Chondrocyte (in vitro differentiated cells): Measurements from ENCODE around the gene CREBRF. TPM values are rescaled to one million over a fixed set of nuclear protein-coding genes. Genes with fewer than 3 reads are reported as not detected.
"Not testable (repeated sequence)": the region's sequence is repeated elsewhere in the genome, so short reads cannot be mapped to it uniquely, and the experiment has no call there.

ENCODE experiments used
- DNase-seq: peaks from one replicate; pipeline ENCODE4 v3.0.0; 2021; ENCODE audit warnings: mixed read lengths, low spot score
- H3K27ac Mint-ChIP-seq: one replicate; pipeline ENCODE4 v1.8.0; 2021; ENCODE audit warnings: mild to moderate bottlenecking, moderate library complexity, mixed read lengths; ENCODE audit not compliant: unreplicated experiment
- H3K27me3 Mint-ChIP-seq: 2 replicates; pipeline ENCODE4 v1.8.0; 2021; ENCODE audit warnings: low read depth, mixed read lengths
- H3K36me3 Mint-ChIP-seq: 2 replicates; pipeline ENCODE4 v1.8.0; 2021; ENCODE audit warnings: low read depth, mixed read lengths
- H3K4me1 Mint-ChIP-seq: 2 replicates; pipeline ENCODE4 v1.8.0; 2021; ENCODE audit warnings: low read depth, mild to moderate bottlenecking, mixed read lengths
- H3K4me3 Mint-ChIP-seq: one replicate; pipeline ENCODE4 v1.8.0; 2021; ENCODE audit warnings: mild to moderate bottlenecking, moderate library complexity, mixed read lengths; ENCODE audit not compliant: unreplicated experiment
- H3K9me3 Mint-ChIP-seq: 2 replicates; pipeline ENCODE4 v1.8.0; 2021; ENCODE audit warnings: low read depth, mixed read lengths
- CTCF ChIP-seq: fragments of 200-600 bp; sonication (generic); IDR thresholded peaks from 2 replicates; pipeline ENCODE4 v1.5.0; 2021; ENCODE audit warnings: antibody characterized with exemption, mild to moderate bottlenecking, moderate library complexity
- total RNA-seq: library from RNA; stranded (reverse); gene quantifications from 3 replicates; pipeline ENCODE4 v1.2.1, GENCODE V29; 2021

Gene CREBRF
- total RNA-seq, 1 donor from 2014 or later, result 14.7 TPM

DNA sequence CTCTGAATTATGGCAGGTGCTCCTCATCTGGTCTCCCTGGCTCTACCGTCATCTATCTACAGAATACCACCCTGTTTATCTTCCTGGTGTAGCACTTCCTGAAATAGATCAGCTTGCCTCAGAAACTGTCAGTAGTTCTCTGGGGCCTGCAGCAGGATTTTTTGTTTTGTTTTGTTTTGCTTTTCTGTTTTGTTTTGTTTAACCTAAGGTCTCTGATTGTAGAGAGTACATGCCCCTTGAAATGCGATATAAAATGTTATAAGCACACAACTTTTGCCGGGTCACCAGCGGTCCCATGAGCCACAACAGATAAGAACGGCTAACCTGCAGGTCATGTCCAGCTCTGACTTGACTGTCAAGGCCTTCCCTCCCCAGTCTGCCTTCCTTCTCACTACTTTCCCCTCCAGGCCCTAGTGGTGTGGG lies 26.6 kb upstream of the CREBRF start:
- no peak for DNase-seq
- TF ChIP-seq CTCF, result no peak
- H3K27ac Mint-ChIP-seq, result no peak overlapping the region
- H3K36me3 Mint-ChIP-seq, result no peaks in the 10 kb centered on the region
- no peak overlapping the region for H3K4me3 Mint-ChIP-seq
- no peaks in the 10 kb centered on the region for H3K27me3 Mint-ChIP-seq
- H3K4me1 Mint-ChIP-seq, result peaks cover 3% of the 10 kb centered on the region
- no peaks in the 10 kb centered on the region for H3K9me3 Mint-ChIP-seq

DNA sequence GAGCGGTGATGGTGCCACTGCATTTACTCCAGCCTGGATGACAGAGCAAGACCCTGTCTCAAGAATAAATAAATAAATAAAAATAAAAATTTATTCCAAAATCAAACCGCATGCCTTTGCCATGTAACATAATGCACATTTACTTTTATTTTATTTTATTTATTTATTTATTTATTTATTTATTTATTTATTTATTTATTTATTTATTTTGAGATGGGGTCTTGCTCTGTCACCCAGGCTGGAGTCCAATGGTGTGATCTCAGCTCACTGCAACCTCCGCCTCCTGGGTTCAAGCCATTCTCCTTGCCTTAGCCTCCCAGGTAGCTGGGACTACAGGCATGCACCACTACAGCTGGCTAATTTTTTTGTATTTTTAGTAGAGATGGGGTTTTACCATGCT lies 24.1 kb upstream of the CREBRF start:
- not testable (repeated sequence) for H3K9me3 Mint-ChIP-seq, H3K4me3 Mint-ChIP-seq, DNase-seq, H3K27ac Mint-ChIP-seq, H3K27me3 Mint-ChIP-seq, H3K36me3 Mint-ChIP-seq
- H3K4me1 Mint-ChIP-seq, result peaks cover 17% of the 10 kb centered on the region

DNA sequence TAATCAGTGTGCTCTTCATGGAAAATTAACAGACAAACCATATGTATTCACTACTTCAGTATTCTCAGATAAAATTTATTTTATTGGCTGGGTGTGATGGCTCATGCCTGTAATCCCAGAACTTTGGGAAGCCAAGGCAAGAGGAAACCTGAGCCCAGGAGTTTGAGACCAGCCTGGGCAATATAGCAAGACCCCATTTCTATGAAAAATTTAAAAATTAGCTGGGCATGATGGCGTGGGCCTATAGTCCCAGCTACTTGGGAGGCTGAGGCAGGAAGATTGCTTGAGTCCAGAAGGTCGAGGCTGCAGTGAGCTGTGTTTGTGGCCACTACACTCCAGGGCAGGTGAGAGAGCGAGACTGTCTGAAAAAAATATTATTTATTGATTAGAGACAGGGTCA lies 23.4 kb upstream of the CREBRF start:
- Mint-ChIP-seq H3K4me1 (peaks cover 20% of the 10 kb centered on the region), H3K27ac (no peak overlapping the region), H3K27me3 (no peaks in the 10 kb centered on the region), H3K9me3 (no peaks in the 10 kb centered on the region), H3K36me3 (peaks cover 7% of the 10 kb centered on the region), H3K4me3 (no peak overlapping the region)
- TF ChIP-seq CTCF, result no peak
- DNase-seq, result no peak

DNA sequence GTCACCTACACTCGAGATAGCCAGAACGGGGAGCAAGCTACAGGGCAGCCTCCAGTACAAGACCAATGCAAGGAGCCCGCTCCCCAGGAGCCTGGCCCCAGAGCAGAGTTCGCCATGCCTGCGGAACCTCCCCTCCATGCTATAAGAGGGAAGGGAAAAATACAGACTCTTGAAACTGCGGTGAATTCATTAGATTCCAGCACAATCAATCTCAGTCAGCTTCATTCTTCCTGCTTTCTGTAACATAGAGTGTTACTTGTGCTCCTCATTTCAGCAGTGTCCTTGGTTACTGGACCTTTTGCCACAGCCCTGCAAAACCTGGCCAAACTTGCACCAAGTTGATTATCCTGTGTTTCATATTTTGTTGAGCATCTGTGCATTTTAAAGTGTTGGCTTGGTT lies 22.2 kb upstream of the CREBRF start:
- Mint-ChIP-seq H3K36me3 (peaks cover 7% of the 10 kb centered on the region), H3K9me3 (no peaks in the 10 kb centered on the region), H3K27ac (no peak overlapping the region), H3K4me3 (no peak overlapping the region), H3K27me3 (no peaks in the 10 kb centered on the region), H3K4me1 (peaks cover 20% of the 10 kb centered on the region)
- DNase-seq, result no peak
- no peak for TF ChIP-seq CTCF

GRCh38 chr5:173035904-173036707 lies 20.0 kb upstream of the CREBRF start:
- peaks cover 20% of the 10 kb centered on the region for H3K4me1 Mint-ChIP-seq
- no peak for TF ChIP-seq CTCF
- peak overlapping the region; percentile 74 for H3K27ac Mint-ChIP-seq
- H3K27me3 Mint-ChIP-seq, result no peaks in the 10 kb centered on the region
- no peak overlapping the region for H3K4me3 Mint-ChIP-seq
- DNase-seq, result no peak
- no peaks in the 10 kb centered on the region for H3K9me3 Mint-ChIP-seq
- peaks cover 9% of the 10 kb centered on the region for H3K36me3 Mint-ChIP-seq

GRCh38 chr5:173039188-173039587 lies 17.0 kb upstream of the CREBRF start:
- H3K36me3 Mint-ChIP-seq, result peaks cover 9% of the 10 kb centered on the region
- no peaks in the 10 kb centered on the region for H3K9me3 Mint-ChIP-seq
- DNase-seq, result no peak
- H3K27ac Mint-ChIP-seq, result no peak overlapping the region
- no peak overlapping the region for H3K4me3 Mint-ChIP-seq
- no peak for TF ChIP-seq CTCF
- H3K4me1 Mint-ChIP-seq, result peaks cover 20% of the 10 kb centered on the region
- no peaks in the 10 kb centered on the region for H3K27me3 Mint-ChIP-seq
